OCI-LY3 (cell line): Measurements from ENCODE around the gene DPEP2.

Experiments used
- CTCF ChIP-seq: fragments of 200-600, 300-600 bp; sonication (generic); IDR thresholded peaks from 2 replicates; pipeline ENCODE4 v1.5.1; 2014; ENCODE audit warnings: antibody characterized with exemption, low read length, low read depth
- EZH2phosphoT487 ChIP-seq: fragments of 200-600 bp; shearing (Covaris generic); IDR thresholded peaks from 2 replicates; pipeline ENCODE4 v1.6.1; 2018; ENCODE audit warnings: antibody characterized with exemption, mixed run types, low read depth

- peak; percentile 74 for TF ChIP-seq CTCF
- no peak for TF ChIP-seq EZH2phosphoT487
Measured at GRCh38 chr16:67942200-67942509, 57.1 kb downstream of the DPEP2 start.
